Neural cell (in vitro differentiated cells): ENCODE results near the gene HACE1. TPM values are rescaled to one million over a fixed set of nuclear protein-coding genes. Genes with fewer than 3 reads are reported as not detected.
"Not testable (repeated sequence)": the region's sequence is repeated elsewhere in the genome, so short reads cannot be mapped to it uniquely, and the experiment has no call there.

Source experiments
- H2AFZ ChIP-seq: fragments of 200-600, 300-800 bp; sonication (generic), shearing (Covaris generic); 2 replicates; pipeline ENCODE4 v1.6.0; 2014; ENCODE audit warnings: low read depth, mild to moderate bottlenecking, antibody characterized with exemption, low read length, moderate library complexity
- H3F3A ChIP-seq: fragments of 200-600 bp; shearing (Covaris generic); 2 replicates; pipeline ENCODE4 v1.6.1; 2016; ENCODE audit warnings: mild to moderate bottlenecking, moderate library complexity, mixed read lengths, antibody characterized with exemption, low read length; ENCODE audit not compliant: insufficient read depth, poor library complexity, severe bottlenecking
- H3K27ac ChIP-seq: fragments of 200-600, 300-800 bp; sonication (generic), shearing (Covaris generic); 2 replicates; pipeline ENCODE4 v1.5.1; 2014; ENCODE audit warnings: mild to moderate bottlenecking, low read length, moderate library complexity
- H3K27me3 ChIP-seq: fragments of 300-800, 200-600 bp; sonication (generic), shearing (Covaris generic); 2 replicates; pipeline ENCODE4 v1.6.0; 2014; ENCODE audit warnings: mild to moderate bottlenecking, low read depth, low read length, moderate library complexity; ENCODE audit not compliant: insufficient read depth
- H3K36me3 ChIP-seq: fragments of 300-800, 200-600 bp; sonication (generic), shearing (Covaris generic); 2 replicates; pipeline ENCODE4 v1.5.1; 2014; ENCODE audit warnings: mild to moderate bottlenecking, antibody characterized with exemption, low read length, moderate library complexity; ENCODE audit not compliant: insufficient read depth
- H3K4me2 ChIP-seq: fragments of 300-800, 200-600 bp; sonication (generic), shearing (Covaris generic); 2 replicates; pipeline ENCODE4 v1.6.0; 2014; ENCODE audit warnings: mild to moderate bottlenecking, low read length
- H3K4me3 ChIP-seq: fragments of 300-800, 200-600 bp; sonication (generic), shearing (Covaris generic); 2 replicates; pipeline ENCODE4 v1.5.1; 2014; ENCODE audit warnings: mild to moderate bottlenecking, low read length, moderate library complexity
- H3K79me2 ChIP-seq: fragments of 200-600 bp; shearing (Covaris generic); replicated peaks from 2 replicates; pipeline ENCODE4 v1.6.0; 2014; ENCODE audit warnings: mild to moderate bottlenecking, low read length, moderate library complexity; ENCODE audit not compliant: insufficient read depth
- H3K9ac ChIP-seq: fragments of 300-800, 200-600 bp; sonication (generic), shearing (Covaris generic); 2 replicates; pipeline ENCODE4 v1.6.1; 2016; ENCODE audit warnings: mild to moderate bottlenecking, low read length, mixed read lengths
- H3K9me2 ChIP-seq: fragments of 200-600 bp; shearing (Covaris generic); 2 replicates; pipeline ENCODE4 v1.6.1; 2016; ENCODE audit warnings: mild to moderate bottlenecking, low read length, mixed read lengths; ENCODE audit not compliant: insufficient read depth
- H3K9me3 ChIP-seq: fragments of 200-600, 300-800 bp; sonication (generic), shearing (Covaris generic); 2 replicates; pipeline ENCODE4 v1.6.1; 2016; ENCODE audit warnings: mild to moderate bottlenecking, mixed run types, low read length, moderate library complexity, mixed read lengths
- H4K20me1 ChIP-seq: fragments of 200-600 bp; shearing (Covaris generic); 2 replicates; pipeline ENCODE4 v1.6.1; 2016; ENCODE audit warnings: mild to moderate bottlenecking, mixed run types; ENCODE audit not compliant: insufficient read depth
- CTCF ChIP-seq: fragments of 450-650 bp; IDR thresholded peaks from 2 replicates; pipeline ENCODE4 v1.5.1; 2014; ENCODE audit warnings: antibody characterized with exemption, mild to moderate bottlenecking, moderate library complexity; ENCODE audit not compliant: poor library complexity, severe bottlenecking
- EP300 ChIP-seq: fragments of 450-650 bp; conservative IDR thresholded peaks from 2 replicates; pipeline ENCODE4 v1.6.1; 2014; ENCODE audit warnings: antibody characterized with exemption, mild to moderate bottlenecking, moderate library complexity; ENCODE audit not compliant: poor library complexity, severe bottlenecking
- EZH2 ChIP-seq: fragments of 200-600, 300-800 bp; shearing (Covaris generic), sonication (generic); IDR thresholded peaks from 2 replicates; pipeline ENCODE4 v1.6.1; 2014; ENCODE audit warnings: antibody characterized with exemption, low read length, borderline replicate concordance, mild to moderate bottlenecking; ENCODE audit not compliant: insufficient read depth, poor library complexity, severe bottlenecking
- MXI1 ChIP-seq: fragments of 450-650 bp; conservative IDR thresholded peaks from 2 replicates; pipeline ENCODE4 v1.6.1; 2014; ENCODE audit warnings: antibody characterized with exemption, mild to moderate bottlenecking; ENCODE audit not compliant: poor library complexity, severe bottlenecking
- POLR2AphosphoS5 ChIP-seq: IDR thresholded peaks from 2 replicates; pipeline ENCODE4 v1.6.1; 2012
- RAD21 ChIP-seq: fragments of 450-650 bp; conservative IDR thresholded peaks from 2 replicates; pipeline ENCODE4 v1.6.1; 2014; ENCODE audit warnings: antibody characterized with exemption, mild to moderate bottlenecking, moderate library complexity
- REST ChIP-seq: IDR thresholded peaks from 2 replicates; pipeline ENCODE4 v1.6.1; 2012; ENCODE audit warnings: borderline replicate concordance
- SMC3 ChIP-seq: fragments of 450-650 bp; conservative IDR thresholded peaks from 2 replicates; pipeline ENCODE4 v1.6.1; 2014; ENCODE audit warnings: antibody characterized with exemption, mild to moderate bottlenecking, moderate library complexity; ENCODE audit not compliant: poor library complexity
- TAF1 ChIP-seq: IDR thresholded peaks from 2 replicates; pipeline ENCODE4 v1.6.1; 2012; ENCODE audit warnings: low read depth
- polyA plus RNA-seq: library from polyadenylated mRNA; depleted of rRNA; stranded (reverse); fragments of >200 nt; gene quantifications from 2 replicates; pipeline ENCODE4 v1.2.3, GENCODE V29; 2014

HACE1 gene
- polyA plus RNA-seq, 1 donor from 2014 or later: 70.6 TPM

- Histone ChIP-seq H3K4me2 (peak overlapping the region; percentile 84), H3K79me2 (peaks cover 41% of the 10 kb centered on the region), H3K27ac (no peak overlapping the region), H3K9me3 (no peaks in the 10 kb centered on the region), H3K9ac (peak overlapping the region; percentile 79), H2AFZ (peak overlapping the region; percentile 81), H4K20me1 (no peaks in the 10 kb centered on the region), H3K36me3 (no peaks in the 10 kb centered on the region), H3K9me2 (no peaks in the 10 kb centered on the region), H3K4me3 (peak overlapping the region; percentile 75), H3K27me3 (no peaks in the 10 kb centered on the region), H3F3A (no peaks in the 10 kb centered on the region)
- TF ChIP-seq TAF1 (no peak), MXI1 (no peak), EZH2 (no peak), RAD21 (no peak), EP300 (no peak), REST (no peak), POLR2AphosphoS5 (no peak), SMC3 (no peak), CTCF (no peak)
Observed at GRCh38 chr6:104858642-104859041, 1.1 kb downstream of the HACE1 start.

- H3K9ac ChIP-seq: no peak overlapping the region
- peaks cover 3% of the 10 kb centered on the region for H3K36me3 ChIP-seq
- H3K9me3 ChIP-seq: no peaks in the 10 kb centered on the region
- TF ChIP-seq SMC3: no peak
- TF ChIP-seq EP300: no peak
- no peak for TF ChIP-seq REST
- no peak for TF ChIP-seq TAF1
- TF ChIP-seq CTCF: no peak
- no peak for TF ChIP-seq RAD21
- TF ChIP-seq EZH2: no peak
- no peak for TF ChIP-seq MXI1
- no peak for TF ChIP-seq POLR2AphosphoS5
- no peak overlapping the region for H3K27ac ChIP-seq
- peaks cover 41% of the 10 kb centered on the region for H3K79me2 ChIP-seq
- H3F3A ChIP-seq: no peaks in the 10 kb centered on the region
- H3K9me2 ChIP-seq: no peaks in the 10 kb centered on the region
- no peaks in the 10 kb centered on the region for H3K27me3 ChIP-seq
- no peak overlapping the region for H2AFZ ChIP-seq
- H4K20me1 ChIP-seq: no peaks in the 10 kb centered on the region
- H3K4me2 ChIP-seq: no peak overlapping the region
- no peak overlapping the region for H3K4me3 ChIP-seq
Observed at GRCh38 chr6:104855507-104855906, 4.2 kb downstream of the HACE1 start.

- not testable (repeated sequence) for H3K4me2 ChIP-seq, H3K36me3 ChIP-seq, H3K9ac ChIP-seq, H3K9me2 ChIP-seq, H3K27me3 ChIP-seq, H3K9me3 ChIP-seq, H3F3A ChIP-seq, H4K20me1 ChIP-seq, H3K79me2 ChIP-seq, H3K4me3 ChIP-seq, H3K27ac ChIP-seq, H2AFZ ChIP-seq
Observed at GRCh38 chr6:104847721-104848120, 12.0 kb downstream of the HACE1 start.
